GM23338 (cell line): ENCODE measurements around the gene MCTP1. TPM values are rescaled to one million over a fixed set of nuclear protein-coding genes. Genes with fewer than 3 reads are reported as not detected.

ENCODE experiments used
- ATAC-seq: fragments of 200-7000 bp; cut with Tn5 transposase; 3 replicates; pipeline ENCODE4 v1.9.1; 2020
- DNase-seq: peaks from one replicate; pipeline ENCODE4 v3.0.0-alpha.2; 2015; ENCODE audit warnings: low spot score
- H2AFZ ChIP-seq: fragments of 200-600 bp; sonication (generic); 2 replicates; pipeline ENCODE4 v1.8.0; 2016; ENCODE audit warnings: antibody characterized with exemption, mild to moderate bottlenecking, moderate library complexity
- H3F3A ChIP-seq: fragments of 200-600 bp; sonication (generic); replicated peaks from 2 replicates; pipeline ENCODE4 v1.8.0; 2017; ENCODE audit warnings: antibody characterized with exemption, mixed run types, low read depth
- H3K27ac ChIP-seq: fragments of 200-600 bp; sonication (generic); 2 replicates; pipeline ENCODE4 v1.6.1; 2016; ENCODE audit warnings: low read depth
- H3K27me3 ChIP-seq: fragments of 200-600 bp; sonication (generic); 2 replicates; pipeline ENCODE4 v1.8.0; 2016; ENCODE audit warnings: mild to moderate bottlenecking, mixed run types, moderate library complexity; ENCODE audit not compliant: insufficient read depth
- H3K36me3 ChIP-seq: fragments of 200-600 bp; sonication (generic); 2 replicates; pipeline ENCODE4 v1.8.0; 2016; ENCODE audit warnings: mild to moderate bottlenecking; ENCODE audit not compliant: insufficient read depth
- H3K4me1 ChIP-seq: fragments of 200-600 bp; sonication (generic); 2 replicates; pipeline ENCODE4 v1.8.0; 2016; ENCODE audit warnings: mild to moderate bottlenecking, moderate library complexity; ENCODE audit not compliant: insufficient read depth
- H3K4me2 ChIP-seq: fragments of 200-600 bp; sonication (generic); 2 replicates; pipeline ENCODE4 v1.7.1; 2017; ENCODE audit warnings: mixed run types
- H3K4me3 ChIP-seq: fragments of 200-600 bp; sonication (generic); 2 replicates; pipeline ENCODE4 v1.6.1; 2016; ENCODE audit warnings: mixed run types
- H3K79me2 ChIP-seq: fragments of 200-600 bp; sonication (generic); replicated peaks from 2 replicates; pipeline ENCODE4 v1.8.0; 2017; ENCODE audit warnings: mild to moderate bottlenecking; ENCODE audit not compliant: insufficient read depth
- H3K9me2 ChIP-seq: fragments of 200-600 bp; sonication (generic); 2 replicates; pipeline ENCODE4 v1.8.0; 2017; ENCODE audit not compliant: insufficient read depth
- H4K20me1 ChIP-seq: fragments of 200-600 bp; sonication (generic); replicated peaks from 2 replicates; pipeline ENCODE4 v1.8.0; 2017; ENCODE audit warnings: mild to moderate bottlenecking; ENCODE audit not compliant: insufficient read depth
- H3K27ac Mint-ChIP-seq: 2 replicates; pipeline ENCODE4 v1.8.0; 2020; ENCODE audit warnings: inconsistent platforms, mild to moderate bottlenecking, moderate library complexity, mixed read lengths
- H3K27me3 Mint-ChIP-seq: 3 replicates; pipeline ENCODE4 v1.8.0; 2022; ENCODE audit warnings: low read depth, mild to moderate bottlenecking, moderate library complexity, mixed read lengths, inconsistent platforms; ENCODE audit not compliant: insufficient read depth, poor library complexity
- H3K36me3 Mint-ChIP-seq: 3 replicates; pipeline ENCODE4 v1.8.0; 2021; ENCODE audit warnings: low read depth, mild to moderate bottlenecking, inconsistent platforms, moderate library complexity, mixed read lengths
- H3K4me1 Mint-ChIP-seq: 3 replicates; pipeline ENCODE4 v1.8.0; 2020; ENCODE audit warnings: mild to moderate bottlenecking, inconsistent platforms, mixed read lengths
- H3K4me3 Mint-ChIP-seq: 3 replicates; pipeline ENCODE4 v1.8.0; 2021; ENCODE audit warnings: moderate library complexity, mild to moderate bottlenecking, inconsistent platforms, mixed read lengths
- H3K9me3 Mint-ChIP-seq: 3 replicates; pipeline ENCODE4 v1.8.0; 2020; ENCODE audit warnings: moderate library complexity, mild to moderate bottlenecking, inconsistent platforms, mixed read lengths
- CREB1 ChIP-seq: fragments of 250-450 bp; sonication (Bioruptor Pico); IDR thresholded peaks from 2 replicates; pipeline ENCODE4 v1.5.0; 2020; ENCODE audit warnings: low read depth, mild to moderate bottlenecking, moderate library complexity
- EZH2 ChIP-seq: fragments of 200-600 bp; sonication (generic); IDR thresholded peaks from one replicate; pipeline ENCODE4 v1.8.0; 2017; ENCODE audit warnings: antibody characterized with exemption, mild to moderate bottlenecking, low read depth; ENCODE audit not compliant: unreplicated experiment
- EZH2phosphoT487 ChIP-seq: fragments of 200-600 bp; sonication (generic); IDR thresholded peaks from one replicate; pipeline ENCODE4 v1.8.1; 2018; ENCODE audit warnings: antibody characterized with exemption; ENCODE audit not compliant: unreplicated experiment
- JUNB ChIP-seq: IDR thresholded peaks from one replicate; pipeline ENCODE4 v1.6.1; 2016; ENCODE audit warnings: antibody characterized with exemption; ENCODE audit not compliant: unreplicated experiment
- POLR2AphosphoS5 ChIP-seq: IDR thresholded peaks from 2 replicates; pipeline ENCODE4 v1.6.1; 2016; ENCODE audit warnings: antibody characterized with exemption, low read depth
- STAT1 ChIP-seq: IDR thresholded peaks from one replicate; pipeline ENCODE4 v1.6.1; 2016; ENCODE audit warnings: antibody characterized with exemption; ENCODE audit not compliant: unreplicated experiment
- ZNF331 ChIP-seq: fragments of 250-450 bp; sonication (Bioruptor Pico); IDR thresholded peaks from 2 replicates; pipeline ENCODE4 v1.5.0; 2020; ENCODE audit warnings: low read depth, mild to moderate bottlenecking, moderate library complexity
- polyA plus RNA-seq: library from polyadenylated mRNA; unstranded; fragments of >200 nt; fragmentation: Nextera tagmentation; extraction: Ambion mirVana; gene quantifications from 2 replicates; pipeline ENCODE4 v1.2.1, GENCODE V29; 2016
- total RNA-seq: library from RNA; depleted of rRNA; stranded (reverse); fragments of >200 nt; shearing (Covaris generic); gene quantifications from 2 replicates; pipeline ENCODE4 v1.2.3, GENCODE V29; 2014
- TF ChIP-seq, protein P1 (sequence below), 2 experiments: fragments of 200-600 bp in 1 of 2; sonication (generic) in 1 of 2; conservative IDR thresholded peaks; 2 replicates each; pipeline versions ENCODE4 v1.5.1 to v1.6.1; 2016 to 2017; ENCODE audit warnings: antibody characterized with exemption in 2 of 2, low read depth in 2 of 2, mild to moderate bottlenecking in 2 of 2, moderate library complexity in 1 of 2
- TF ChIP-seq, protein P2 (sequence below): fragments of 250-450 bp; sonication (Bioruptor Pico); IDR thresholded peaks from 2 replicates; pipeline ENCODE4 v1.5.0; 2020; ENCODE audit warnings: mild to moderate bottlenecking, moderate library complexity

MCTP1 gene
- total and polyA plus RNA-seq, 2 experiments from 2014 or later: 3.7 to 4.2 TPM

GRCh38 chr5:95022967-95023695 lies 261.8 kb downstream of the MCTP1 start:
- peaks cover 5% of the 10 kb centered on the region; the same call in 1 of the 2 replicates for H3K9me2 ChIP-seq
- H3K27me3 ChIP-seq: no peaks in the 10 kb centered on the region
- no peak overlapping the region for H3K27ac Mint-ChIP-seq
- H3K4me1 Mint-ChIP-seq: peaks cover 5% of the 10 kb centered on the region
- no peak for ATAC-seq
- H3K4me2 ChIP-seq: no peak overlapping the region
- no peak overlapping the region for H3K4me3 Mint-ChIP-seq
- no peaks in the 10 kb centered on the region for H4K20me1 ChIP-seq
- no peak overlapping the region for H3K27ac ChIP-seq
- TF ChIP-seq, protein P1, sequence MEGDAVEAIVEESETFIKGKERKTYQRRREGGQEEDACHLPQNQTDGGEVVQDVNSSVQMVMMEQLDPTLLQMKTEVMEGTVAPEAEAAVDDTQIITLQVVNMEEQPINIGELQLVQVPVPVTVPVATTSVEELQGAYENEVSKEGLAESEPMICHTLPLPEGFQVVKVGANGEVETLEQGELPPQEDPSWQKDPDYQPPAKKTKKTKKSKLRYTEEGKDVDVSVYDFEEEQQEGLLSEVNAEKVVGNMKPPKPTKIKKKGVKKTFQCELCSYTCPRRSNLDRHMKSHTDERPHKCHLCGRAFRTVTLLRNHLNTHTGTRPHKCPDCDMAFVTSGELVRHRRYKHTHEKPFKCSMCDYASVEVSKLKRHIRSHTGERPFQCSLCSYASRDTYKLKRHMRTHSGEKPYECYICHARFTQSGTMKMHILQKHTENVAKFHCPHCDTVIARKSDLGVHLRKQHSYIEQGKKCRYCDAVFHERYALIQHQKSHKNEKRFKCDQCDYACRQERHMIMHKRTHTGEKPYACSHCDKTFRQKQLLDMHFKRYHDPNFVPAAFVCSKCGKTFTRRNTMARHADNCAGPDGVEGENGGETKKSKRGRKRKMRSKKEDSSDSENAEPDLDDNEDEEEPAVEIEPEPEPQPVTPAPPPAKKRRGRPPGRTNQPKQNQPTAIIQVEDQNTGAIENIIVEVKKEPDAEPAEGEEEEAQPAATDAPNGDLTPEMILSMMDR (conservative IDR thresholded peaks at IDR 0.05; ENCODE audit: low read depth in 2 of 2): no peak
- TF ChIP-seq EZH2 (no peak), JUNB (no peak), POLR2AphosphoS5 (no peak)
- H3K79me2 ChIP-seq: no peaks in the 10 kb centered on the region
- no peaks in the 10 kb centered on the region for H3F3A ChIP-seq
- no peaks in the 10 kb centered on the region for H3K4me1 ChIP-seq
- no peaks in the 10 kb centered on the region for H3K36me3 Mint-ChIP-seq
- no peaks in the 10 kb centered on the region for H3K9me3 Mint-ChIP-seq
- no peak overlapping the region for H3K4me3 ChIP-seq
- no peak overlapping the region for H2AFZ ChIP-seq
- H3K27me3 Mint-ChIP-seq: no peaks in the 10 kb centered on the region
- no peaks in the 10 kb centered on the region for H3K36me3 ChIP-seq
- no peak for DNase-seq

GRCh38 chr5:95020345-95020744 lies 264.5 kb downstream of the MCTP1 start:
- H3K4me3 Mint-ChIP-seq: no peak overlapping the region
- no peak overlapping the region for H2AFZ ChIP-seq
- no peaks in the 10 kb centered on the region for H3K9me3 Mint-ChIP-seq
- no peak for DNase-seq
- no peaks in the 10 kb centered on the region for H3F3A ChIP-seq
- no peaks in the 10 kb centered on the region for H3K4me1 ChIP-seq
- H3K4me2 ChIP-seq: no peak overlapping the region
- no peak overlapping the region for H3K27ac Mint-ChIP-seq
- H3K4me1 Mint-ChIP-seq: no peaks in the 10 kb centered on the region
- no peaks in the 10 kb centered on the region for H3K36me3 Mint-ChIP-seq
- H3K27me3 ChIP-seq: no peaks in the 10 kb centered on the region
- H3K36me3 ChIP-seq: no peaks in the 10 kb centered on the region
- no peaks in the 10 kb centered on the region for H3K27me3 Mint-ChIP-seq
- H3K9me2 ChIP-seq: 0 out of 2 replicates have a peak, but pooled peaks cover under 1% of the 10 kb centered on the region
- ATAC-seq: no peak
- no peak overlapping the region for H3K4me3 ChIP-seq
- no peaks in the 10 kb centered on the region for H4K20me1 ChIP-seq
- no peak overlapping the region for H3K27ac ChIP-seq
- H3K79me2 ChIP-seq: no peaks in the 10 kb centered on the region
- TF ChIP-seq ZNF331 (CRISPR knock-in tag) (no peak), STAT1 (no peak), CREB1 (CRISPR knock-in tag) (no peak), POLR2AphosphoS5 (no peak), EZH2phosphoT487 (no peak), EZH2 (no peak), JUNB (no peak)
- TF ChIP-seq, protein P1 (conservative IDR thresholded peaks at IDR 0.05; ENCODE audit: low read depth in 2 of 2): no peak
- TF ChIP-seq, protein P2, sequence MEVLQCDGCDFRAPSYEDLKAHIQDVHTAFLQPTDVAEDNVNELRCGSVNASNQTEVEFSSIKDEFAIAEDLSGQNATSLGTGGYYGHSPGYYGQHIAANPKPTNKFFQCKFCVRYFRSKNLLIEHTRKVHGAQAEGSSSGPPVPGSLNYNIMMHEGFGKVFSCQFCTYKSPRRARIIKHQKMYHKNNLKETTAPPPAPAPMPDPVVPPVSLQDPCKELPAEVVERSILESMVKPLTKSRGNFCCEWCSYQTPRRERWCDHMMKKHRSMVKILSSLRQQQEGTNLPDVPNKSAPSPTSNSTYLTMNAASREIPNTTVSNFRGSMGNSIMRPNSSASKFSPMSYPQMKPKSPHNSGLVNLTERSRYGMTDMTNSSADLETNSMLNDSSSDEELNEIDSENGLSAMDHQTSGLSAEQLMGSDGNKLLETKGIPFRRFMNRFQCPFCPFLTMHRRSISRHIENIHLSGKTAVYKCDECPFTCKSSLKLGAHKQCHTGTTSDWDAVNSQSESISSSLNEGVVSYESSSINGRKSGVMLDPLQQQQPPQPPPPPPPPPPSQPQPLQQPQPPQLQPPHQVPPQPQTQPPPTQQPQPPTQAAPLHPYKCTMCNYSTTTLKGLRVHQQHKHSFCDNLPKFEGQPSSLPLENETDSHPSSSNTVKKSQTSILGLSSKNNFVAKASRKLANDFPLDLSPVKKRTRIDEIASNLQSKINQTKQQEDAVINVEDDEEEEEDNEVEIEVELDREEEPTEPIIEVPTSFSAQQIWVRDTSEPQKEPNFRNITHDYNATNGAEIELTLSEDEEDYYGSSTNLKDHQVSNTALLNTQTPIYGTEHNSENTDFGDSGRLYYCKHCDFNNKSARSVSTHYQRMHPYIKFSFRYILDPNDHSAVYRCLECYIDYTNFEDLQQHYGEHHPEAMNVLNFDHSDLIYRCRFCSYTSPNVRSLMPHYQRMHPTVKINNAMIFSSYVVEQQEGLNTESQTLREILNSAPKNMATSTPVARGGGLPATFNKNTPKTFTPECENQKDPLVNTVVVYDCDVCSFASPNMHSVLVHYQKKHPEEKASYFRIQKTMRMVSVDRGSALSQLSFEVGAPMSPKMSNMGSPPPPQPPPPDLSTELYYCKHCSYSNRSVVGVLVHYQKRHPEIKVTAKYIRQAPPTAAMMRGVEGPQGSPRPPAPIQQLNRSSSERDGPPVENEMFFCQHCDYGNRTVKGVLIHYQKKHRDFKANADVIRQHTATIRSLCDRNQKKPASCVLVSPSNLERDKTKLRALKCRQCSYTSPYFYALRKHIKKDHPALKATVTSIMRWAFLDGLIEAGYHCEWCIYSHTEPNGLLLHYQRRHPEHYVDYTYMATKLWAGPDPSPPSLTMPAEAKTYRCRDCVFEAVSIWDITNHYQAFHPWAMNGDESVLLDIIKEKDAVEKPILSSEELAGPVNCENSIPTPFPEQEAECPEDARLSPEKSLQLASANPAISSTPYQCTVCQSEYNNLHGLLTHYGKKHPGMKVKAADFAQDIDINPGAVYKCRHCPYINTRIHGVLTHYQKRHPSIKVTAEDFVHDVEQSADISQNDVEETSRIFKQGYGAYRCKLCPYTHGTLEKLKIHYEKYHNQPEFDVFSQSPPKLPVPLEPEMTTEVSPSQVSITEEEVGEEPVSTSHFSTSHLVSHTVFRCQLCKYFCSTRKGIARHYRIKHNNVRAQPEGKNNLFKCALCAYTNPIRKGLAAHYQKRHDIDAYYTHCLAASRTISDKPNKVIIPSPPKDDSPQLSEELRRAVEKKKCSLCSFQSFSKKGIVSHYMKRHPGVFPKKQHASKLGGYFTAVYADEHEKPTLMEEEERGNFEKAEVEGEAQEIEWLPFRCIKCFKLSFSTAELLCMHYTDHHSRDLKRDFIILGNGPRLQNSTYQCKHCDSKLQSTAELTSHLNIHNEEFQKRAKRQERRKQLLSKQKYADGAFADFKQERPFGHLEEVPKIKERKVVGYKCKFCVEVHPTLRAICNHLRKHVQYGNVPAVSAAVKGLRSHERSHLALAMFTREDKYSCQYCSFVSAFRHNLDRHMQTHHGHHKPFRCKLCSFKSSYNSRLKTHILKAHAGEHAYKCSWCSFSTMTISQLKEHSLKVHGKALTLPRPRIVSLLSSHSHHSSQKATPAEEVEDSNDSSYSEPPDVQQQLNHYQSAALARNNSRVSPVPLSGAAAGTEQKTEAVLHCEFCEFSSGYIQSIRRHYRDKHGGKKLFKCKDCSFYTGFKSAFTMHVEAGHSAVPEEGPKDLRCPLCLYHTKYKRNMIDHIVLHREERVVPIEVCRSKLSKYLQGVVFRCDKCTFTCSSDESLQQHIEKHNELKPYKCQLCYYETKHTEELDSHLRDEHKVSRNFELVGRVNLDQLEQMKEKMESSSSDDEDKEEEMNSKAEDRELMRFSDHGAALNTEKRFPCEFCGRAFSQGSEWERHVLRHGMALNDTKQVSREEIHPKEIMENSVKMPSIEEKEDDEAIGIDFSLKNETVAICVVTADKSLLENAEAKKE (CRISPR knock-in tag): no peak
